ENCODE results near the gene SUGP2. TPM values are rescaled to one million over a fixed set of nuclear protein-coding genes. Genes with fewer than 3 reads are reported as not detected.

Gene SUGP2
- total RNA-seq, 1 experiment from 2014 or later, result 112 TPM

DNA sequence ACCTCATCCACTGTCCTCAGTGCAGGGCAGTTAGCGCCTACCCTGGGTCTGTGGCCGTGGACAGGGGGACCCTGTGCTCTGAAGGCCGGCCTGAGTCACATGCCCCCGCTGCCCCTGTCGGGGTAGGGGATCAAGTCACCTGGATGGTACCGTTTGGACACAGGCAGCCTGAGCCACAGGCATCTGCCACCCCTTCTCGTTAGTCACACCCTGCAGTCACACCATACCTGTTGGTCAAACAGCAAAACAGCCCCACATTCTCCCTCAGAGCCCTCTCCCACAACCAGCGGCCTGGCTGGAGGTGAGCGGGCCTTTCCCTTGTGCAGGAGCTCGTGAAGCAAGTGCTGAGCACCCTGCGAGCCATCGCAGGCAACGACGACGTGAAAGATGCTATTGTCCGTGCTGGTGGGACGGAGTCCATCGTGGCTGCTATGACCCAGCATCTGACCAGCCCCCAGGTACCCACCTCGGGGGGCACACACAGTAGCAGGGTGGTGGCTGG, 21.7 kb upstream of the SUGP2 start:
- TF ChIP-seq SIN3A (IDR thresholded peaks at IDR 0.05; ENCODE audit: borderline replicate concordance, insufficient read depth, low read depth, low read length) (no peak), TCF7L2 (IDR thresholded peaks at IDR 0.05; ENCODE audit: low read depth, low read length) (no peak), POLR2AphosphoS5 (IDR thresholded peaks at IDR 0.05; ENCODE audit: low read depth, low read length) (no peak)
- TF ChIP-seq, protein P1, sequence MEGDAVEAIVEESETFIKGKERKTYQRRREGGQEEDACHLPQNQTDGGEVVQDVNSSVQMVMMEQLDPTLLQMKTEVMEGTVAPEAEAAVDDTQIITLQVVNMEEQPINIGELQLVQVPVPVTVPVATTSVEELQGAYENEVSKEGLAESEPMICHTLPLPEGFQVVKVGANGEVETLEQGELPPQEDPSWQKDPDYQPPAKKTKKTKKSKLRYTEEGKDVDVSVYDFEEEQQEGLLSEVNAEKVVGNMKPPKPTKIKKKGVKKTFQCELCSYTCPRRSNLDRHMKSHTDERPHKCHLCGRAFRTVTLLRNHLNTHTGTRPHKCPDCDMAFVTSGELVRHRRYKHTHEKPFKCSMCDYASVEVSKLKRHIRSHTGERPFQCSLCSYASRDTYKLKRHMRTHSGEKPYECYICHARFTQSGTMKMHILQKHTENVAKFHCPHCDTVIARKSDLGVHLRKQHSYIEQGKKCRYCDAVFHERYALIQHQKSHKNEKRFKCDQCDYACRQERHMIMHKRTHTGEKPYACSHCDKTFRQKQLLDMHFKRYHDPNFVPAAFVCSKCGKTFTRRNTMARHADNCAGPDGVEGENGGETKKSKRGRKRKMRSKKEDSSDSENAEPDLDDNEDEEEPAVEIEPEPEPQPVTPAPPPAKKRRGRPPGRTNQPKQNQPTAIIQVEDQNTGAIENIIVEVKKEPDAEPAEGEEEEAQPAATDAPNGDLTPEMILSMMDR (IDR thresholded peaks at IDR 0.05), result no peak
- TF ChIP-seq, protein P2, sequence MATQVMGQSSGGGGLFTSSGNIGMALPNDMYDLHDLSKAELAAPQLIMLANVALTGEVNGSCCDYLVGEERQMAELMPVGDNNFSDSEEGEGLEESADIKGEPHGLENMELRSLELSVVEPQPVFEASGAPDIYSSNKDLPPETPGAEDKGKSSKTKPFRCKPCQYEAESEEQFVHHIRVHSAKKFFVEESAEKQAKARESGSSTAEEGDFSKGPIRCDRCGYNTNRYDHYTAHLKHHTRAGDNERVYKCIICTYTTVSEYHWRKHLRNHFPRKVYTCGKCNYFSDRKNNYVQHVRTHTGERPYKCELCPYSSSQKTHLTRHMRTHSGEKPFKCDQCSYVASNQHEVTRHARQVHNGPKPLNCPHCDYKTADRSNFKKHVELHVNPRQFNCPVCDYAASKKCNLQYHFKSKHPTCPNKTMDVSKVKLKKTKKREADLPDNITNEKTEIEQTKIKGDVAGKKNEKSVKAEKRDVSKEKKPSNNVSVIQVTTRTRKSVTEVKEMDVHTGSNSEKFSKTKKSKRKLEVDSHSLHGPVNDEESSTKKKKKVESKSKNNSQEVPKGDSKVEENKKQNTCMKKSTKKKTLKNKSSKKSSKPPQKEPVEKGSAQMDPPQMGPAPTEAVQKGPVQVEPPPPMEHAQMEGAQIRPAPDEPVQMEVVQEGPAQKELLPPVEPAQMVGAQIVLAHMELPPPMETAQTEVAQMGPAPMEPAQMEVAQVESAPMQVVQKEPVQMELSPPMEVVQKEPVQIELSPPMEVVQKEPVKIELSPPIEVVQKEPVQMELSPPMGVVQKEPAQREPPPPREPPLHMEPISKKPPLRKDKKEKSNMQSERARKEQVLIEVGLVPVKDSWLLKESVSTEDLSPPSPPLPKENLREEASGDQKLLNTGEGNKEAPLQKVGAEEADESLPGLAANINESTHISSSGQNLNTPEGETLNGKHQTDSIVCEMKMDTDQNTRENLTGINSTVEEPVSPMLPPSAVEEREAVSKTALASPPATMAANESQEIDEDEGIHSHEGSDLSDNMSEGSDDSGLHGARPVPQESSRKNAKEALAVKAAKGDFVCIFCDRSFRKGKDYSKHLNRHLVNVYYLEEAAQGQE (IDR thresholded peaks at IDR 0.05; ENCODE audit: insufficient read depth in 1 of 2, low read depth in 2 of 2, low read length in 1 of 2), result no peak
- BruUV-seq (replicated peaks), result no TSS peak
- Histone ChIP-seq H3K27me3 (ENCODE audit: control insufficient read depth, insufficient read depth, low read length) (no peaks in the 10 kb centered on the region), H3K9me3 (ENCODE audit: control insufficient read depth, insufficient read depth, low read depth, low read length) (no peaks in the 10 kb centered on the region), H3K4me1 (ENCODE audit: control insufficient read depth, insufficient read depth, low read length) (no peaks in the 10 kb centered on the region), H3K4me3 (ENCODE audit: low read depth in 2 of 2, low read length in 2 of 2) (no peak overlapping the region), H3K36me3 (ENCODE audit: control insufficient read depth, insufficient read depth, low read length) (0 out of 2 replicates have a peak, but pooled peaks cover 3% of the 10 kb centered on the region), H3K27ac (ENCODE audit: low read length) (no peak overlapping the region)
- intact Hi-C loops (cut with micrococcal nuclease; ENCODE audit: unreplicated experiment) (no loop called here), in situ Hi-C loops (cut with HindIII; ENCODE audit: low pct_unique_long_range_greater_than_20kb, low sequenced_read_pairs) (no loop called here)
- ChIA-PET CTCF (no interaction called here), POLR2A (no interaction called here)
- DNase-seq (ENCODE audit: low read depth, low spot score), result no peak
- no peak for ATAC-seq

DNA sequence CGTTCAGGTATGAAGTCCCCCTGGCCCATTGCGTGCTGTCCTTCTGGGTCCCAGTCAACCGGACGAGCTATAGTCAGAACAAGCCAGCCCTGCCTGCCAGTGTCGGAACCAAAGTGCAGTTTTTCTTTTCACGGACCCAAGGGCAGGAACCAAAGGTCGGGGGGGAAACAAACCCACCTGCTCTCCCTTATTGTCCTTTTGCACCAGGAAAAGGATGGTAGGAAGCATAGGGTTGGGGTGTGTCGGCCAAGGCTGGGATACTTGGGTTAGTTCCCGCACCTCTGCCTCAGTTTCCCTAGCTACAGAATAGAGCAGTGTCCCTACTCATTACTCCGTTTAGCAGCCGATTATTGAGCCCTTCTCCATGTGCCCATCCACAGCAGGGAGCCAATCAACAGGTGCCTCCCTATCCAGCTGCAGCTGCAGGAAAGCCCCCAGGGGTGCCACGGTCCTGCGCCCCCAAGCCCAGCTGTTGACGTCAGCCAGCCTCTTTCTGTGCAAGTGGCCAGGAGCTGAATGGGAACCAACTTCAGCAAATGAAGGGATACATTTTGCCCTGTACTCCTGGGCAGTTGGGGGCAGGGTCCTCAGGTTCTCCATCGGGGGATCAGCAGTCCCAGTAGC, 21.1 kb upstream of the SUGP2 start:
- TF ChIP-seq TCF7L2 (IDR thresholded peaks at IDR 0.05; ENCODE audit: low read depth, low read length) (no peak), SIN3A (IDR thresholded peaks at IDR 0.05; ENCODE audit: borderline replicate concordance, insufficient read depth, low read depth, low read length) (no peak), POLR2AphosphoS5 (IDR thresholded peaks at IDR 0.05; ENCODE audit: low read depth, low read length) (no peak)
- TF ChIP-seq, protein P2 (IDR thresholded peaks at IDR 0.05; ENCODE audit: insufficient read depth in 1 of 2, low read depth in 2 of 2, low read length in 1 of 2), result no peak
- TF ChIP-seq, protein P1 (IDR thresholded peaks at IDR 0.05), result no peak
- DNase-seq (ENCODE audit: low read depth, low spot score), result no peak
- BruUV-seq (replicated peaks), result no TSS peak
- no peak overlapping the region for H3K27ac ChIP-seq (ENCODE audit: low read length)
- ChIA-PET POLR2A (no interaction called here), CTCF (interaction anchor here (0.6 to 0.7 kb wide), 4 partner anchors 28 to 82 kb away, joined by 3 to 12 read pairs (median 4); no protein-coding TSS in a partner anchor)
- no peaks in the 10 kb centered on the region for H3K27me3 ChIP-seq (ENCODE audit: control insufficient read depth, insufficient read depth, low read length)
- 0 out of 2 replicates have a peak, but pooled peaks cover 3% of the 10 kb centered on the region for H3K36me3 ChIP-seq (ENCODE audit: control insufficient read depth, insufficient read depth, low read length)
- H3K4me3 ChIP-seq (ENCODE audit: low read depth in 2 of 2, low read length in 2 of 2), result no peak overlapping the region
- ATAC-seq, result no peak
- intact Hi-C loops (cut with micrococcal nuclease; ENCODE audit: unreplicated experiment), result no loop called here
- H3K9me3 ChIP-seq (ENCODE audit: control insufficient read depth, insufficient read depth, low read depth, low read length), result no peaks in the 10 kb centered on the region
- in situ Hi-C loops (cut with HindIII; ENCODE audit: low pct_unique_long_range_greater_than_20kb, low sequenced_read_pairs), result no loop called here
- H3K4me1 ChIP-seq (ENCODE audit: control insufficient read depth, insufficient read depth, low read length), result no peaks in the 10 kb centered on the region
